SK-N-SH (cell line): ENCODE data around the gene TBC1D16. TPM values are rescaled to one million over a fixed set of nuclear protein-coding genes. Genes with fewer than 3 reads are reported as not detected.

Experiments used
- CTCF ChIA-PET: fragments of 300-600, 350-600 bp; formaldehyde crosslinking; extraction: SDS; loops from one replicate; lab custom pipeline; 2021; lab: Yijun Ruan, JAX
- POLR2A ChIA-PET: fragments of 350-600 bp; sonication (Branson Sonifier 250); formaldehyde crosslinking; extraction: SDS; loops from one replicate; lab custom pipeline; 2020; ENCODE audit warnings: antibody characterized with exemption, inconsistent platforms; lab: Yijun Ruan, JAX
- DNase-seq: peaks from one replicate; pipeline ENCODE4 v3.0.0; 2012
- H2AFZ ChIP-seq: fragments of 200-600 bp; sonication (generic); 2 replicates; pipeline ENCODE4 v1.8.1; 2016; ENCODE audit warnings: antibody characterized with exemption, mild to moderate bottlenecking, low read depth
- H3F3A ChIP-seq: fragments of 200-600 bp; sonication (generic); replicated peaks from 2 replicates; pipeline ENCODE3; 2016; ENCODE audit warnings: antibody characterized with exemption, mild to moderate bottlenecking; ENCODE audit not compliant: insufficient read depth
- H3K27ac ChIP-seq, 2 experiments: fragments of 200-500 bp in 1 of 2; fragments of 200-600 bp in 1 of 2; sonication (Bioruptor generic) in 1 of 2; sonication (generic), shearing (Covaris generic) in 1 of 2; 2 replicates each; pipeline versions ENCODE4 v1.5.1 to v1.6.1; 2014 to 2016; ENCODE audit warnings: low read depth in 2 of 2, inconsistent platforms in 1 of 2, low read length in 1 of 2, mild to moderate bottlenecking in 1 of 2, mixed read lengths in 1 of 2
- H3K27me3 ChIP-seq: fragments of 200-600 bp; sonication (generic), shearing (Covaris generic); 2 replicates; pipeline ENCODE4 v1.6.1; 2016; ENCODE audit warnings: mixed run types; ENCODE audit not compliant: insufficient read depth
- H3K36me3 ChIP-seq, 2 experiments: fragments of 200-500 bp in 1 of 2; fragments of 200-600 bp in 1 of 2; sonication (Bioruptor generic) in 1 of 2; sonication (generic) in 1 of 2; replicated peaks in 1 of 2; 2 replicates each; pipeline versions ENCODE3 to v1.5.1; 2014 to 2016; ENCODE audit warnings: low read length in 1 of 2, mild to moderate bottlenecking in 1 of 2; ENCODE audit not compliant: insufficient read depth in 2 of 2, control insufficient read depth in 1 of 2
- H3K4me1 ChIP-seq, 2 experiments: fragments of 200-500 bp in 1 of 2; fragments of 200-600 bp in 1 of 2; sonication (Bioruptor generic) in 1 of 2; sonication (generic), shearing (Covaris generic) in 1 of 2; 2 replicates each; pipeline versions ENCODE4 v1.5.1 to v1.6.1; 2014 to 2016; ENCODE audit warnings: low read depth in 1 of 2, low read length in 1 of 2, mixed run types in 1 of 2; ENCODE audit not compliant: insufficient read depth in 2 of 2, control insufficient read depth in 1 of 2
- H3K4me2 ChIP-seq: fragments of 200-600 bp; sonication (generic), shearing (Covaris generic); 2 replicates; pipeline ENCODE4 v1.6.1; 2017; ENCODE audit warnings: mixed run types
- H3K4me3 ChIP-seq, 2 experiments: fragments of 200-500 bp in 1 of 2; fragments of 200-600 bp in 1 of 2; sonication (Bioruptor generic) in 1 of 2; sonication (generic), shearing (Covaris generic) in 1 of 2; 2 replicates each; pipeline versions ENCODE4 v1.5.1 to v1.8.1; 2014 to 2016; ENCODE audit warnings: low read depth in 2 of 2, inconsistent platforms in 1 of 2, low read length in 1 of 2, mild to moderate bottlenecking in 1 of 2, mixed read lengths in 1 of 2, moderate library complexity in 1 of 2
- H3K79me2 ChIP-seq: fragments of 200-600 bp; sonication (generic); 2 replicates; pipeline ENCODE4 v1.8.1; 2017; ENCODE audit warnings: mild to moderate bottlenecking; ENCODE audit not compliant: insufficient read depth
- H3K9ac ChIP-seq: fragments of 200-600 bp; sonication (generic); 2 replicates; pipeline ENCODE4 v1.6.1; 2017; ENCODE audit warnings: mixed run types
- H3K9me2 ChIP-seq: fragments of 200-600 bp; sonication (generic); 2 replicates; pipeline ENCODE4 v1.6.1; 2017; ENCODE audit warnings: mixed run types
- H3K9me3 ChIP-seq: fragments of 200-600 bp; sonication (generic); 2 replicates; pipeline ENCODE4 v1.6.1; 2017; ENCODE audit warnings: mixed run types, mild to moderate bottlenecking, moderate library complexity
- H4K20me1 ChIP-seq: fragments of 200-600 bp; sonication (generic); 2 replicates; pipeline ENCODE4 v1.6.1; 2017; ENCODE audit warnings: mild to moderate bottlenecking, mixed run types; ENCODE audit not compliant: insufficient read depth
- CHD2 ChIP-seq: fragments of 150-350 bp; IDR thresholded peaks from 2 replicates; pipeline ENCODE4 v1.6.1; 2018; ENCODE audit warnings: low read length; ENCODE audit not compliant: partially characterized antibody
- CTCF ChIP-seq: fragments of 200-600 bp; sonication (generic); IDR thresholded peaks from 2 replicates; pipeline ENCODE4 v1.6.1; 2017; ENCODE audit warnings: antibody characterized with exemption, mild to moderate bottlenecking, moderate library complexity
- EZH2phosphoT487 ChIP-seq: fragments of 200-600 bp; sonication (generic); IDR thresholded peaks from 2 replicates; pipeline ENCODE4 v1.6.1; 2017; ENCODE audit warnings: low read depth, mixed run types, mild to moderate bottlenecking, antibody characterized with exemption, moderate library complexity, borderline replicate concordance
- FOSL2 ChIP-seq: IDR thresholded peaks from 2 replicates; pipeline ENCODE4 v1.4.0; 2012; ENCODE audit warnings: low read depth, mild to moderate bottlenecking, moderate library complexity, borderline replicate concordance
- FOXJ3 ChIP-seq: sonication (generic); formaldehyde crosslinking; IDR thresholded peaks from 2 replicates; pipeline ENCODE4 v1.5.1; 2020; ENCODE audit warnings: mild to moderate bottlenecking, missing genetic modification reagents
- FOXM1 ChIP-seq: IDR thresholded peaks from 2 replicates; pipeline ENCODE4 v1.4.0; 2012; ENCODE audit warnings: low read depth, mild to moderate bottlenecking
- GATA2 ChIP-seq: sonication (generic); formaldehyde crosslinking; IDR thresholded peaks from 2 replicates; pipeline ENCODE4 v1.5.0; 2020; ENCODE audit warnings: mild to moderate bottlenecking, missing genetic modification reagents
- JUND ChIP-seq: IDR thresholded peaks from 2 replicates; pipeline ENCODE4 v1.4.0; 2012
- MAX ChIP-seq: IDR thresholded peaks from 2 replicates; pipeline ENCODE4 v1.4.0; 2012; ENCODE audit warnings: low read depth
- NFIC ChIP-seq: IDR thresholded peaks from 2 replicates; pipeline ENCODE4 v1.4.0; 2012; ENCODE audit warnings: borderline replicate concordance
- PBX3 ChIP-seq: IDR thresholded peaks from 2 replicates; pipeline ENCODE4; 2012
- POLR2AphosphoS5 ChIP-seq: IDR thresholded peaks from 2 replicates; pipeline ENCODE4 v1.6.1; 2012; ENCODE audit warnings: low read depth, low read length
- RCOR1 ChIP-seq: fragments of 150-350 bp; IDR thresholded peaks from 2 replicates; pipeline ENCODE4 v1.6.1; 2017; ENCODE audit warnings: antibody characterized with exemption, low read length
- REST ChIP-seq: IDR thresholded peaks from 2 replicates; pipeline ENCODE4 v1.6.1; 2012; ENCODE audit warnings: mild to moderate bottlenecking, low read depth, low read length, moderate library complexity
- TCF12 ChIP-seq: IDR thresholded peaks from 2 replicates; pipeline ENCODE4 v1.4.0; 2012
- ZBTB33 ChIP-seq: IDR thresholded peaks from 2 replicates; pipeline ENCODE4 v1.4.0; 2012; ENCODE audit warnings: low read depth, borderline replicate concordance
- WGBS: methylation state at CpG from one replicate; pipeline ENCODE4 v1.1.6; 2017; ENCODE audit warnings: low lambda C conversion rate; 5-methylcytosine and 5-hydroxymethylcytosine counted together
- polyA plus RNA-seq, 3 experiments: library from polyadenylated mRNA; depleted of rRNA; stranded (reverse); fragments of >200 nt; gene quantifications; 2 replicates each; pipeline ENCODE4 v1.2.3, GENCODE V29; 2012

TBC1D16 gene
- polyA plus RNA-seq, 1 of the 3 experiments (the other 2 are of a cell fraction), result 14.5 TPM

- TF ChIP-seq ZBTB33 (no peak), FOXM1 (no peak), PBX3 (no peak)
Observed at GRCh38 chr17:79926142-79926604, 109.5 kb downstream of the TBC1D16 start (continued).

- Histone ChIP-seq H3K4me2 (no peak overlapping the region), H3K9me2 (no peaks in the 10 kb centered on the region), H3K9ac (no peak overlapping the region), H2AFZ (no peak overlapping the region), H3K79me2 (no peaks in the 10 kb centered on the region), H3K27me3 (no peaks in the 10 kb centered on the region), H3K9me3 (no peaks in the 10 kb centered on the region), H3K27ac (no peak overlapping the region), H3F3A (no peaks in the 10 kb centered on the region), H4K20me1 (no peaks in the 10 kb centered on the region), H3K4me1 (peaks cover 0 to 1% of the 10 kb centered on the region in 2 experiments; a peak in 1 of 4 replicates), H3K36me3 (no peaks in the 10 kb centered on the region), H3K4me3 (no peak overlapping the region)
- ChIA-PET POLR2A (no interaction called here), CTCF (interaction anchor here (0.9 to 14.1 kb wide), 3 partner anchors 10 to 82 kb away, joined by 3 to 182 read pairs (median 3); partner anchors contain the start of gene CBX4)
- no peak for DNase-seq
- TF ChIP-seq GATA2 (CRISPR knock-in tag), result no peak
- no peak for TF ChIP-seq NFIC
- TF ChIP-seq FOXJ3, result no peak
- TF ChIP-seq CHD2, result no peak
- no peak for TF ChIP-seq RCOR1
- no peak for TF ChIP-seq JUND
- no peak for TF ChIP-seq REST
- TF ChIP-seq POLR2AphosphoS5, result no peak
- TF ChIP-seq TCF12, result no peak
- no peak for TF ChIP-seq EZH2phosphoT487
- TF ChIP-seq MAX, result no peak
- no peak for TF ChIP-seq FOSL2
- TF ChIP-seq CTCF, result no peak
- 82% methylated on average over 25 of the region's 29 CpGs for WGBS
Observed at GRCh38 chr17:79925242-79925957, 110.3 kb downstream of the TBC1D16 start.
